Subcutaneous adipose tissue (tissue), 4 donors: ENCODE results near the gene BCOR. TPM values are rescaled to one million over a fixed set of nuclear protein-coding genes. Genes with fewer than 3 reads are reported as not detected.

Experiments used
- CTCF ChIP-seq: fragments of 450-650 bp; IDR thresholded peaks from one replicate; pipeline ENCODE4 v1.5.1; 2016; ENCODE audit warnings: low read depth, mild to moderate bottlenecking, control low read depth, antibody characterized with exemption, moderate library complexity
- total RNA-seq, 4 donors: library from RNA; depleted of rRNA; stranded (reverse); fragments of >200 nt; gene quantifications; one replicate each; pipeline ENCODE4 v1.1.0, GENCODE V29; 2016

Gene BCOR
- total RNA-seq, 4 donors from 2014 or later: 9.3 to 17.1 (median 9.5) TPM

DNA sequence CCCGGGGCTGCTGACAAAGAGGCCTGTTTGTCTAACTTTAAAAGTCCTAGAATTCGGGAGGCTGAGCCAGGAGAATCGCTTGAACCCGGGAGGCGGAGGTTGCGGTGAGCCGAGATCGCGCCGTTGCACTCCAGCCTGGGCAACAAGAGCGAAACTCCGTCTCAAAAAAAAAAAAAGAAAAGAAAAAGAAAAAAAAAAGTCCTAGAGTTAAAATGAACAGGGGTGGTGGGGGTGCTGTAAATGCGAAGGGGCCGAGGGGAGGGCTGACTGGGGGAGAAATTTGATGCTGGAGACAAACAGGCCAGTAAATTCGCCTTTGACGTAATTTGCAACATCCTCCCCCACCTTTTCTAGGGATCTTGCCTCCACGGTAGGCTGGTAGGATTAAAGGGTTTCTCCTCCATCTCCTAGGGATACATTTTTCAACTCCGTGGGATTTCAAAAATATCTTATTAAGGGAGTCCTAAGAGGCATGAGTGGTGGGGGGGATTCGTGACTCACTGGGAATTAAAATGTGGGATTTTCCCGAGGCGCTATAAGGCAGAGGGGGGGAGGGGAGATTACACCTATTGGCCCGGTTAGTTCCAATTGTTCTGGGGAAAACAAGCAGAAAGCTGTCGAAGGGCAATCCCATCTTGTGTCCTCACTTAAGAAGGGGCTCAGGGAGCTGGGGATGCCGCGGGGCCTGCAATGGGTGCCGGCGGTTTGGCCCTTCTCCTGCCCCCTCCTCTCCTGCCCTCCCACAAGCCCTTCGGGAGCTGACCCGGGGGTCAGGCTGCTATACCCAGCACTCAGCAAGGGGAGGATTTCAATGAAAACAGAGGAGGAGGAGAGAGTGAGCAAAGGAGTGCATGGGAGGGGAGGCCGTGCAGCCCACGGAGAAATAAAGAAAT is 3.0 kb upstream of the BCOR start:
- no peak for TF ChIP-seq CTCF

DNA sequence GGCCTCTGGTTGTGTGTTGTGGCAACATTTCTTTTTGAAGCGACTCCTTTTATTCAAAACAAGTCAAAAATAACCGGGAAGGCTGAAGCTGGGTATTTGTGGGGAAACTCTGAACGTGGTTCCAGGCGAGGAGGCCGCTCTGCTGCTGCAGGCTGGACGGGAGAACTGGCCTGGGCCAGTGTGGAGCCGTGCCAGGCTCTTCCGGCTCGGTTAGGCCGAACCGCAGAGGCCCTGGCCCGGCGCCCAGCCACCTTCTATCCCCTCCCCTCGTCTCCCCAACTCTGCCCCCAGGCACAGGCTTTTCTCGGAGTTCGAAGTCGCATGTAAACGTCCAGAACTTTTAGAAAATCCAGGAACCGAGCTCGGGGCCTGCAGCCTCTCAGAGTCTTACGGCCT is 2.4 kb upstream of the BCOR start:
- no peak for TF ChIP-seq CTCF

DNA sequence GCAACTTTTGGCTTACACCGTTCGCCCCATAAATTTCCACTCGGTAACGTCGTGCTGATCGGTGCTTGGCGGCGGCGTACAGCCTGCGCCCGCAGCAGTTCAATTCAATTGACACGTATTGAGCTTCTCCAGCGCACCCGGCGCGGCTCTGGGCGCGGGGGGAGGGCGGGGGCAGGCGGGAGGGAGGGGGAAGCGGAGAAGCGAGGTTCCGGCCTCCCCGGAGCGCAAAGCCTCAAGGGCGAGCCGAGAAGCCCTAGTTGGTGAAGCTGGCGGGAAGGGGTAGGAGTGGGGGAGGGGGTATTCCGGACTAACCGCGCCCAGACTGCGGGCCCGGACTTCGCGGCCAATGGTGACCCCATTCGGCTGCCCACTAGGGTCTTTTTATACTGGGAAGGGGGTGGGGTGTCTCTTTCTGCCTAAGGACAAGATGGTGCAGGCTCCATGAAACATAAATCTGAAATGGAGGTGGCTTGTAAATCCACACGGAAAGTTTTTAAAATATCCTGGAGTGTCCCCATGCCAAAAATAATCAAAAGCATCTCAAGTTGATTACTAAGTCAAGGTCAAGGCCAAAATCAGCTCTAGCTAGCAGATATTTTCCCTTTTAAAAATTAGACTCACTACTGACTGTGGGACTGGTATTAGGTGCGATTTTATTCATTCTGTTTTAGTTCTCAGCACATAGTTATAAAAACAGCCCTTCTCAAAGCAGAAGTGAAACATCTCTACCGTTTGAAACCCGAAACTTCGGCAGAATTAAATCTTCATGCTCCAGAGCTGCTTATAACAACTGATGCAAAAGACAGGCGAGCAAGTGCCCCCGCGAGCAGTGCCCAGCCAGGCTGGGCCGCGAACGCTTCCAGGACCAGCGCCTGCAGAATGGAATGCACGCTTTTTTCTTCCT is 1.5 kb upstream of the BCOR start:
- TF ChIP-seq CTCF: no peak

DNA sequence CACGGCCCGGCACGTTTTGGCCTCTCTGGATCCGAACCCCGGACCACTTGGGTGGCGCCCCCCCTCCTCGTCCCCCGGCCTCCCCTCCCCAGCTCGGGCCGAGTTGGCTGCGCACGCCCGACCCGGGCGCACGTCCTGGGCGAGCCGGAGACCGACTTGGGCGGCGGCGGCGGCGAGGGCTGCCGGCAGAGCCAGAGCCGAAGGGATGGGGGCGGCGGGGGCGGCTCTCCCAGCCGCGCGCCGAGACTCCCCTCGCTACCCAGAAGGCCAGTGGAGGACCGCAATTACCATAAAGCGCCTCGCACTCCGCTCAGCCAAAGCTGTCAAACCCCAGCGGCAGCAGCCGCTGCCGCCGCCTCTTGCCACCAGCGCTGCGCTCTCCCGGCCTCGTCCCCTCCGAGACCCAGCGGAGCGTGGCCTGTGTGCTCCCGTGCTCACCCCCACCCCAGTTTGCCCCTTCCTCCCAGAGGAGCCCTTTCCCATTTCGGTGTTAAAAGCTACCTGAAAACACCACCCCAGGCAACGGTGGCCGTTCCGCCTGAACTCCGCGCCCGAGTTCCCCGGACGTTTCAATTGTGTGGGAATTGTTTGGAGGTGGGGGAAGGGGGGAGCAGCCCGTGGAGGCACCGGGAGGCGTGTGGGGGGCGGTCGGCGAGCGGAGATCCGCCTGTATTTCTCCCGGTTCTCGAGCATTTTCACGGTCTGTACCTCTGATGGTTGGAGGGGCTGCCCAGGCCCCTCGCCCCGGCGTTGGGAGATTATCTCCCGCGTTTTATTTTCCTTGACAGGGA is 701 bp upstream of the BCOR start:
- no peak for TF ChIP-seq CTCF

DNA sequence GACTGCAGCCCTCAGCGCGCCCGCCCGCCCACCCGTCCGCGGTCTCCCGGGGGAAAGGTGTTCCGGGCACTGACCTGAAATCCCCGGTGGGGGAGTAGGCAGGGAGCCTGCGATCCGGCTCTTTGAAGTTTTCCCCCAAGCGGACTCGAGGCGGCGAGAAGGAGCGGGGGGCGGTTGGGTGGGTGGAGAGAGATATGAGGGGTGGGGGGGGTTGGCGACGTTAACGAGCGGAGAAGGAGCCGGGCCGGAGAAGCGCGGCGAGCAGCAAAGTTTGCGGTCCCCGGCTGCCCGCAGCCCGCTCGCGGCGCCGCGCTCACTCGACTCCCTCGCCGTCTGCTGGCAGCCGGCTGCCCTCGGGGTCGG is 636 bp downstream of the BCOR start:
- TF ChIP-seq CTCF: no peak

GRCh38 chrX:40096395-40097091 is 1.2 kb downstream of the BCOR start:
- TF ChIP-seq CTCF: no peak
